ENCODE data around the gene FRMD4A. TPM values are rescaled to one million over a fixed set of nuclear protein-coding genes. Genes with fewer than 3 reads are reported as not detected.

FRMD4A gene
- total RNA-seq, 1 experiment from 2014 or later: 19.6 TPM

GRCh38 chr10:13839430-13839990, 491.2 kb downstream of the FRMD4A start:
- Histone ChIP-seq H4K91ac (ENCODE audit: insufficient read length, low read depth, low read length) (no peak overlapping the region), H2AFZ (ENCODE audit: low read length) (no peak overlapping the region), H3K27ac (ENCODE audit: insufficient read length, low read depth, low read length) (no peak overlapping the region), H4K5ac (ENCODE audit: insufficient read length, low read depth, low read length) (no peak overlapping the region), H3K27me3 (ENCODE audit: insufficient read depth, low read length) (no peaks in the 10 kb centered on the region), H3K79me1 (ENCODE audit: insufficient read depth, low read depth, low read length, poor library complexity, severe bottlenecking) (no peaks in the 10 kb centered on the region), H3K4me1 (ENCODE audit: insufficient read depth, low read length) (peaks cover 4% of the 10 kb centered on the region; the same call in 1 of the 2 replicates), H3K18ac (ENCODE audit: insufficient read length, low read depth, low read length) (no peak overlapping the region), H3T11ph (ENCODE audit: low read length) (no peak overlapping the region), H2BK5ac (ENCODE audit: insufficient read length, low read length) (no peak overlapping the region), H3K9me3 (ENCODE audit: control insufficient read depth, low read depth, low read length) (peaks cover 12% of the 10 kb centered on the region), H3K23me2 (ENCODE audit: insufficient read length, low read depth, low read length, poor library complexity, severe bottlenecking) (no peaks in the 10 kb centered on the region), H3K9ac (ENCODE audit: extremely low read depth, insufficient read length, low read length) (no peak overlapping the region), H4K20me1 (ENCODE audit: control insufficient read depth, insufficient read depth, insufficient read length) (no peaks in the 10 kb centered on the region), H2BK20ac (ENCODE audit: low read depth, low read length, poor library complexity, severe bottlenecking) (no peak overlapping the region), H2BK15ac (ENCODE audit: low read depth, low read length) (no peak overlapping the region), H4K8ac (replicated peaks; ENCODE audit: insufficient read length, low read depth, low read length) (no peak overlapping the region), H3K23ac (ENCODE audit: insufficient read length, low read depth, low read length) (no peak overlapping the region), H3K79me2 (ENCODE audit: insufficient read depth, low read length) (no peaks in the 10 kb centered on the region), H2BK12ac (ENCODE audit: insufficient read length, low read depth, low read length) (no peak overlapping the region), H3K14ac (ENCODE audit: insufficient read depth, low read length) (no peak overlapping the region; the same call in 1 of the 2 replicates), H3K4ac (ENCODE audit: low read depth, low read length) (no peak overlapping the region), H2AK5ac (ENCODE audit: insufficient read length, low read length) (no peak overlapping the region), H3K4me2 (ENCODE audit: insufficient read depth, insufficient read length, low read length) (no peak overlapping the region), H3K56ac (ENCODE audit: insufficient read length, low read depth, low read length) (no peak overlapping the region), H2BK120ac (ENCODE audit: low read depth, low read length, poor library complexity, severe bottlenecking) (no peak overlapping the region)
- peaks cover 11 to 22% of the 10 kb centered on the region in 2 experiments for H3K4me1 Mint-ChIP-seq
- no peak for DNase-seq
- H3K9me3 Mint-ChIP-seq: peaks cover 17% of the 10 kb centered on the region in 2 experiments
- no peak overlapping the region for H3K4me3 Mint-ChIP-seq
- WGBS (ENCODE audit: extremely low coverage, insufficient read length, low lambda C conversion rate): no CpG with 5 or more reads among the region's 9 CpGs
- peak overlapping the region in 2 of 3 experiments; percentile 73; a peak in 2 of 7 replicates for H3K27ac Mint-ChIP-seq
- TF ChIP-seq CTCF (conservative IDR thresholded peaks at IDR 0.05): no peak
- H3K27me3 Mint-ChIP-seq (ENCODE audit: low read depth): no peaks in the 10 kb centered on the region
- peaks cover 16 to 26% (median 20%) of the 10 kb centered on the region in 3 experiments for H3K36me3 Mint-ChIP-seq (ENCODE audit: insufficient read depth in 1 of 3, low read depth in 3 of 3)

All from H9 (cell line).